MM.1S (cell line): ENCODE measurements around the gene CYTH1.

Experiments used
- CTCF ChIP-seq: fragments of 300-600 bp; sonication (generic); IDR thresholded peaks from 2 replicates; pipeline ENCODE4 v1.5.1; 2016; ENCODE audit warnings: antibody characterized with exemption, low read length, mixed read lengths
- EZH2 ChIP-seq: fragments of 300-600 bp; sonication (generic); optimal IDR thresholded peaks from 2 replicates; pipeline ENCODE3; 2017; ENCODE audit warnings: low read depth, mild to moderate bottlenecking, antibody characterized with exemption, low read length, mixed read lengths

DNA sequence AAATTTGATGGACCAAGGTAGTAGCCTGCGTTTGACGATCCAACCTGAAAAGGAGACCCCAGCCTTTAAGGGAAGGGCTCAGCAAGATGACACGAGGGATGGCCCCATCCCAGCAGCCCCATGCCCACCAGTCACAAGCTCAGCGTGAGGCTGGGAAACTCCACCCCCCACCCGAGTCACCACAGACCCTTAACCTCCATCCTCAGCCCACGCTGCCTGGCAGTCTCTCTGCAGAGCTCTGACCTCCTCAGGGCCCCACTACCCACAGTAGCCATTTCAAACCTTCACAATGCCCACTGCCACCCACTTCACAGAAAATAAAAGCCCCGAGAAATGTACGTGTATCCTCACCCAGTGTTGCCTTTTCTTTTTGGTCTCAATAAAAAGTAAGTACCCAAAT, 39.9 kb upstream of the CYTH1 start:
- TF ChIP-seq CTCF (no peak), EZH2 (no peak)
